ENCODE data around the gene NR6A1. TPM values are rescaled to one million over a fixed set of nuclear protein-coding genes. Genes with fewer than 3 reads are reported as not detected.

The NR6A1 gene
- total RNA-seq, 4 donors from 2014 or later, result 9.7 to 14.6 (median 12.5) TPM

DNA sequence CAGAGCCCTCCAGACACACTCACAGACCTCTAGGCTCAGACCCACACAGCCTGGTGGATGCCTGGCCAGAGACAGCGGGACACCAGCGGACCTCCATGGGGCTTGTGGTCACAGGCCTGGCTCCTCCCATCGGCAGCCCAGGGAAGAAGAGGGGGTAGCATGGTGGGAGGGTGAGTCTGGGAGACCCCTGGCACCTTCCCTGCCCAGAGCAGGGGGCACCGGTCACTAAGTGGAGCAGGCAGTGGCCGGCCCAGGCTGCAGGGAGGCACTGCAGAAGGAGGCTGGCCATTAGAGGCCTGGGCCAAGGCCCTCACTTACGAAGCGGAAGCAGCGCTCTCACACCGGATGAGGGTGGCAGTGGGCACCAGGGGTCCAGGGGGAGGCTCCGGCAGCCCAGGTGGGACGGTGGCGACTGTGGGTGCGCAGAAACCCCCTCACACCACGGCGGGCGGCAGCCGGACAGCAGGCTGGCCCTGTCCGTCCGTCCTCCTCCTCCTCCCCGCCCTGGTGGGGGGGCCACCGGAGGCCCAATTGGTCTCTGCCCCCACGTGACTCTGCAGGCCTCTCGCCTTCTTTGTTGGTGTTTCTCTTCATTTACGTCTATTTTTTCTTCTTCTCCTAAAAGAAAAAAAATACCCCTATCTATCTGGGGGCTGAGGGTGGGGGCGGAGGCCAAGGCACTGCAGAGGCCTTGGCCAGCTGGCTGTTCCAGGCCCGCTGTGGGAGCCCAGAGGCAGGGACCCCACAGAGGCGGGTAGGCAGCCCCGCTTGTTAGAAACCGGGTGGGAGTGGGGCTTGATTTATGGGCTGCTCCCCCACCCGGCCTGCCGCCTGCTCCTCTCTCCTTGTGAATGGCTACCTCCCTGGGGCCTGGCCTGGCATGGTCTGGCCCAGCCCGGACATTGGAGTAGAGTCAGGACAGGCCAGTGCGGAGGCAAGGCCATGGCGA, 263.9 kb downstream of the NR6A1 start, which contains the start of gene NR5A1:
NR5A1 (minus strand) TSS at position 469 of the 949 bp plus-strand sequence. CDS start 4,004 bp downstream, outside the sequence.
- no peak within 1 kb of the TSS for H3K27ac ChIP-seq
- intact Hi-C loops (cut with DNase I; ENCODE audit: low total_unique reads), result no loop called here
- in situ Hi-C loops (cut with MboI; ENCODE audit: low pct_ligation_motif_present in 1 of 4, low pct_unique_long_range_greater_than_20kb in 1 of 4, low sequenced_read_pairs in 3 of 4), result no loop called here
- no peak within 1 kb of the TSS for H3K4me3 ChIP-seq
- no peaks in the 10 kb centered on the region for H3K9me3 ChIP-seq
- no peaks in the 10 kb centered on the region for H3K36me3 ChIP-seq
- H3K27me3 ChIP-seq, result peaks cover 51% of the 10 kb centered on the region
- no peak for DNase-seq
- TF ChIP-seq POLR2A (IDR thresholded peaks at IDR 0.05), result no peak
- no peak for TF ChIP-seq POLR2AphosphoS5 (IDR thresholded peaks at IDR 0.05)
- H3K4me1 ChIP-seq, result peaks cover 5 to 18% (median 14%) of the 10 kb centered on the region in 4 donors
- WGBS, 2 donors (ENCODE audit: low coverage in 1 of 2), result 91% methylated on average over 29 of the region's 34 CpGs; no CpG with 5 or more reads in 1 of the 2 donors

- no peak for DNase-seq
- 86% methylated on average over 8 of the region's 8 CpGs; no CpG with 5 or more reads in 1 of the 2 donors for WGBS, 2 donors (ENCODE audit: low coverage in 1 of 2)
- Histone ChIP-seq H3K27ac (no peak overlapping the region), H3K4me3 (no peak overlapping the region), H3K4me1 (peaks cover 5 to 18% (median 14%) of the 10 kb centered on the region in 4 donors), H3K27me3 (peaks cover 58% of the 10 kb centered on the region), H3K36me3 (no peaks in the 10 kb centered on the region), H3K9me3 (no peaks in the 10 kb centered on the region)
- TF ChIP-seq POLR2AphosphoS5 (IDR thresholded peaks at IDR 0.05), result no peak
- no peak for TF ChIP-seq POLR2A (IDR thresholded peaks at IDR 0.05)
- TF ChIP-seq, protein P1, sequence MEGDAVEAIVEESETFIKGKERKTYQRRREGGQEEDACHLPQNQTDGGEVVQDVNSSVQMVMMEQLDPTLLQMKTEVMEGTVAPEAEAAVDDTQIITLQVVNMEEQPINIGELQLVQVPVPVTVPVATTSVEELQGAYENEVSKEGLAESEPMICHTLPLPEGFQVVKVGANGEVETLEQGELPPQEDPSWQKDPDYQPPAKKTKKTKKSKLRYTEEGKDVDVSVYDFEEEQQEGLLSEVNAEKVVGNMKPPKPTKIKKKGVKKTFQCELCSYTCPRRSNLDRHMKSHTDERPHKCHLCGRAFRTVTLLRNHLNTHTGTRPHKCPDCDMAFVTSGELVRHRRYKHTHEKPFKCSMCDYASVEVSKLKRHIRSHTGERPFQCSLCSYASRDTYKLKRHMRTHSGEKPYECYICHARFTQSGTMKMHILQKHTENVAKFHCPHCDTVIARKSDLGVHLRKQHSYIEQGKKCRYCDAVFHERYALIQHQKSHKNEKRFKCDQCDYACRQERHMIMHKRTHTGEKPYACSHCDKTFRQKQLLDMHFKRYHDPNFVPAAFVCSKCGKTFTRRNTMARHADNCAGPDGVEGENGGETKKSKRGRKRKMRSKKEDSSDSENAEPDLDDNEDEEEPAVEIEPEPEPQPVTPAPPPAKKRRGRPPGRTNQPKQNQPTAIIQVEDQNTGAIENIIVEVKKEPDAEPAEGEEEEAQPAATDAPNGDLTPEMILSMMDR (IDR thresholded peaks at IDR 0.05), result no peak
- no peak for TF ChIP-seq EP300 (IDR thresholded peaks at IDR 0.05; ENCODE audit: low read depth)
- intact Hi-C loops (cut with DNase I; ENCODE audit: low total_unique reads), result no loop called here
- in situ Hi-C loops (cut with MboI; ENCODE audit: low pct_ligation_motif_present in 1 of 4, low pct_unique_long_range_greater_than_20kb in 1 of 4, low sequenced_read_pairs in 3 of 4), result no loop called here
These were observed 264.7 kb downstream of the NR6A1 start for GRCh38 chr9:124506433-124506832.

DNA sequence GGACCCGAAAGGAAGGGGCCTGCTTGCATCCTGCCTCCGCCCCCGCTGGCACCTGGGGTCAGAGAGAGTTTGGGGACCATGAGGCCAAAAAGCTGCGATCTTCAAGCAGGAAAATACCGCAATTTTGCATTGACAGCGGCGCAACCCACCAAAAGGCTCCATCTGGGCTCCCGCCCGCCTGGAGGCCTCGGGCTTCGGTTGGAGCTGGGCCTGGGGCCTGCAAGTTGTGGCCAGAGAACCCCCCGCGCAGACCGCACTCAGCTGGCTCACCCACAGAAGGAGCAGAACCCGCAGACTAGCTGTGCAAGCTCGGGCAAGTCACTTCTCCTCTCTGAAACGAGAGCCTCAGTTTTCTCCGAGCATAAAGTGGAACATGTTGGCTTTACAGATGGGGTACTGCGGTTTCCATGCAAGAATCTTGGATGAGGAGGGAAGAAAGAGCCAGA, 265.2 kb downstream of the NR6A1 start:
- TF ChIP-seq, protein P1 (IDR thresholded peaks at IDR 0.05), result no peak
- TF ChIP-seq POLR2A (IDR thresholded peaks at IDR 0.05) (no peak), POLR2AphosphoS5 (IDR thresholded peaks at IDR 0.05) (no peak), EP300 (IDR thresholded peaks at IDR 0.05; ENCODE audit: low read depth) (no peak)
- 89% methylated on average over 16 of the region's 19 CpGs; no CpG with 5 or more reads in 1 of the 2 donors for WGBS, 2 donors (ENCODE audit: low coverage in 1 of 2)
- H3K4me1 ChIP-seq, result peaks cover 5 to 18% (median 14%) of the 10 kb centered on the region in 4 donors
- no peaks in the 10 kb centered on the region for H3K36me3 ChIP-seq
- no peak overlapping the region for H3K27ac ChIP-seq
- H3K27me3 ChIP-seq, result peaks cover 63% of the 10 kb centered on the region
- in situ Hi-C loops (cut with MboI; ENCODE audit: low pct_ligation_motif_present in 1 of 4, low pct_unique_long_range_greater_than_20kb in 1 of 4, low sequenced_read_pairs in 3 of 4), result no loop called here
- intact Hi-C loops (cut with DNase I; ENCODE audit: low total_unique reads), result no loop called here
- DNase-seq, result no peak
- no peaks in the 10 kb centered on the region for H3K9me3 ChIP-seq
- no peak overlapping the region for H3K4me3 ChIP-seq

- H3K27ac ChIP-seq, result no peak overlapping the region
- no peak for DNase-seq
- H3K27me3 ChIP-seq, result peaks cover 70% of the 10 kb centered on the region
- peaks cover 5 to 18% (median 14%) of the 10 kb centered on the region in 4 donors for H3K4me1 ChIP-seq
- TF ChIP-seq, protein P1 (IDR thresholded peaks at IDR 0.05), result no peak
- TF ChIP-seq EP300 (IDR thresholded peaks at IDR 0.05; ENCODE audit: low read depth) (no peak), POLR2AphosphoS5 (IDR thresholded peaks at IDR 0.05) (no peak), POLR2A (IDR thresholded peaks at IDR 0.05) (no peak)
- H3K9me3 ChIP-seq, result no peaks in the 10 kb centered on the region
- in situ Hi-C loops (cut with MboI; ENCODE audit: low pct_ligation_motif_present in 1 of 4, low pct_unique_long_range_greater_than_20kb in 1 of 4, low sequenced_read_pairs in 3 of 4), result no loop called here
- WGBS, 2 donors (ENCODE audit: low coverage in 1 of 2), result 57% methylated on average over 52 of the region's 69 CpGs; no CpG with 5 or more reads in 1 of the 2 donors
- H3K4me3 ChIP-seq, result peak overlapping the region in 1 of 4 donors; percentile 16
- H3K36me3 ChIP-seq, result no peaks in the 10 kb centered on the region
- intact Hi-C loops (cut with DNase I; ENCODE audit: low total_unique reads), result no loop called here
These were observed 265.9 kb downstream of the NR6A1 start for GRCh38 chr9:124505006-124505900.
